HepG2 (cell line): ENCODE data around the gene PCNA. TPM values are rescaled to one million over a fixed set of nuclear protein-coding genes. Genes with fewer than 3 reads are reported as not detected.

Experiments used
- HNRNPL ChIP-seq: fragments of 200-400 bp; formaldehyde crosslinking; IDR thresholded peaks from 2 replicates; pipeline ENCODE4 v1.6.1; 2017; ENCODE audit warnings: mild to moderate bottlenecking, low read depth, low read length
- MEF2D ChIP-seq: sonication (generic); formaldehyde crosslinking; IDR thresholded peaks from 2 replicates; pipeline ENCODE4 v1.5.1; 2020; ENCODE audit warnings: mild to moderate bottlenecking, missing genetic modification reagents
- MZF1 ChIP-seq: sonication (generic); formaldehyde crosslinking; IDR thresholded peaks from 2 replicates; pipeline ENCODE4 v1.8.1; 2023; ENCODE audit warnings: mild to moderate bottlenecking, missing genetic modification reagents, borderline replicate concordance
- NFYB ChIP-seq: sonication (generic); formaldehyde crosslinking; IDR thresholded peaks from 2 replicates; pipeline ENCODE4 v1.4.0; 2020; ENCODE audit warnings: missing genetic modification reagents
- NPAS2 ChIP-seq: sonication (generic); formaldehyde crosslinking; IDR thresholded peaks from 2 replicates; pipeline ENCODE4 v1.8.0; 2022; ENCODE audit warnings: mild to moderate bottlenecking, missing genetic modification reagents, borderline replicate concordance
- NR2F2 ChIP-seq: IDR thresholded peaks from 2 replicates; pipeline ENCODE4 v1.6.1; 2012; ENCODE audit warnings: low read depth, inconsistent platforms, borderline replicate concordance
- RARG ChIP-seq: sonication (generic); formaldehyde crosslinking; IDR thresholded peaks from 2 replicates; pipeline ENCODE4 v1.4.0; 2020; ENCODE audit warnings: low read depth, mild to moderate bottlenecking, missing genetic modification reagents
- RBM22 ChIP-seq: fragments of 200-400 bp; formaldehyde crosslinking; optimal IDR thresholded peaks from 2 replicates; pipeline ENCODE3; 2017; ENCODE audit warnings: mild to moderate bottlenecking, low read length, moderate library complexity
- RERE ChIP-seq: IDR thresholded peaks from 2 replicates; pipeline ENCODE4 v1.6.1; 2016; ENCODE audit warnings: low read depth, missing genetic modification reagents, missing compliant biosample characterization
- TARDBP ChIP-seq: sonication (generic); formaldehyde crosslinking; IDR thresholded peaks from 2 replicates; pipeline ENCODE4 v1.8.0; 2022; ENCODE audit warnings: mild to moderate bottlenecking, missing genetic modification reagents
- TERF1 ChIP-seq: sonication (generic); formaldehyde crosslinking; IDR thresholded peaks from 2 replicates; pipeline ENCODE4 v1.8.0; 2022; ENCODE audit warnings: mild to moderate bottlenecking, missing genetic modification reagents, moderate library complexity
- ZBTB20 ChIP-seq: sonication (generic); formaldehyde crosslinking; IDR thresholded peaks from 2 replicates; pipeline ENCODE4 v1.8.1; 2023; ENCODE audit warnings: missing genetic modification reagents, low read depth, mild to moderate bottlenecking, borderline replicate concordance
- ZNF160 ChIP-seq: sonication (generic); formaldehyde crosslinking; IDR thresholded peaks from 2 replicates; pipeline ENCODE4 v1.8.0; 2022; ENCODE audit warnings: mild to moderate bottlenecking, inconsistent platforms, missing genetic modification reagents
- ZNF232 ChIP-seq: sonication (generic); formaldehyde crosslinking; IDR thresholded peaks from 2 replicates; pipeline ENCODE4 v1.4.0; 2020; ENCODE audit warnings: missing genetic modification reagents, borderline replicate concordance
- ZNF275 ChIP-seq: sonication (generic); formaldehyde crosslinking; IDR thresholded peaks from 2 replicates; pipeline ENCODE4 v1.8.0; 2022; ENCODE audit warnings: missing genetic modification reagents, mild to moderate bottlenecking, inconsistent platforms, borderline replicate concordance
- ZNF530 ChIP-seq: sonication (generic); formaldehyde crosslinking; IDR thresholded peaks from 2 replicates; pipeline ENCODE4 v1.5.0; 2020; ENCODE audit warnings: low read depth, mild to moderate bottlenecking, missing genetic modification reagents
- ZNF547 ChIP-seq: sonication (generic); formaldehyde crosslinking; IDR thresholded peaks from 2 replicates; pipeline ENCODE4 v1.5.1; 2020; ENCODE audit warnings: mild to moderate bottlenecking, missing genetic modification reagents
- ZNF615 ChIP-seq: sonication (generic); formaldehyde crosslinking; IDR thresholded peaks from 2 replicates; pipeline ENCODE4 v1.5.0; 2020; ENCODE audit warnings: mild to moderate bottlenecking, missing genetic modification reagents, borderline replicate concordance
- ZNF776 ChIP-seq: sonication (generic); formaldehyde crosslinking; IDR thresholded peaks from 2 replicates; pipeline ENCODE4 v1.4.0; 2020; ENCODE audit warnings: mild to moderate bottlenecking, missing genetic modification reagents
- ZNF781 ChIP-seq: sonication (generic); formaldehyde crosslinking; IDR thresholded peaks from 2 replicates; pipeline ENCODE4 v1.5.1; 2020; ENCODE audit warnings: borderline replicate concordance, mild to moderate bottlenecking, missing genetic modification reagents; ENCODE audit errors: not compliant biosample characterization
- ZNF782 ChIP-seq: sonication (generic); formaldehyde crosslinking; IDR thresholded peaks from 2 replicates; pipeline ENCODE4 v1.4.0; 2020; ENCODE audit warnings: missing genetic modification reagents, mild to moderate bottlenecking, borderline replicate concordance
- ZSCAN9 ChIP-seq: IDR thresholded peaks from 2 replicates; pipeline ENCODE4 v1.6.1; 2016; ENCODE audit warnings: borderline replicate concordance
- polyA plus RNA-seq, 8 experiments: library from polyadenylated mRNA; depleted of rRNA in 3 of 8; stranded (reverse) in 7 of 8; unstranded in 1 of 8; fragments of >200 nt; fragmentation: Illumina TruSeq in 4 of 8; extraction: Trizol in 4 of 8; gene quantifications; 2 replicates each; pipeline versions ENCODE4 v1.2.1 to v1.2.3, GENCODE V29; 2011 to 2016; ENCODE audit warnings: low read depth in 4 of 8, missing spikeins in 1 of 8, mixed read lengths in 1 of 8; ENCODE audit not compliant: insufficient read depth in 1 of 8
- total RNA-seq, 5 experiments: library from RNA; depleted of rRNA; stranded (reverse); fragments of >200 nt; fragmentation: Illumina TruSeq; extraction: Trizol; gene quantifications; 2 replicates each; pipeline ENCODE4 v1.2.3, GENCODE V29; 2016; ENCODE audit warnings: low read depth in 1 of 5

PCNA gene
- total and polyA plus RNA-seq, 2 of the 13 experiments (the other 11 are each of a cell fraction or from before 2014, with no cell fraction given): 229 to 655 TPM

DNA sequence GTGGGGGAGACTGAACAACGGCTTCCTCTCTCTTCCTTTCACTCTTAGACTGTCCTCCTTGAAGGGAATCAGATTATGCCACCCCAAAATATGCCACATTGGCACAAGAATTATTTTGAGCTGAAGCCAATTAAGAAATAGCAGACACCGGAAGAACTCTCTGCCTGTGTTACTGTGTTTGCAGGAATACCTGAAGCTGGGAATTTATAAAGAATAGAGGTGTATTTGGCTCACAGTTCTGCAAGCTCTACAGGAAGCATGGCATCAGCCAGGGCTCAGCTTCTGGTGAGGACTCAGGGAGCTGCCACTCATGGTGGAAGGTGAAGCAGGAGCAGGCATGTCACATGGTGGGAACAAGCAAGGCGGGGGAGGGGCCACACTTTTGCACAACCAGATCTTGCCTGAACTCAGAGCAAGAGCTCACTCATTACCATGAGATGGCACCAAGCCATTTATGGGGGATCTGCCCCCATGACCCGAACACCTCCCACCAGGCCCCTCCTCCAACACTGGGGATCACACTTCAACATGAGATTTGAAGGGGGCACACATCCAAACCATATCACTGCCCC, 46.0 kb downstream of the PCNA start (continued):
- TF ChIP-seq NPAS2 (CRISPR knock-in tag): no peak
- no peak for TF ChIP-seq MZF1 (CRISPR knock-in tag)
- no peak for TF ChIP-seq ZNF232
- no peak for TF ChIP-seq NFYB (CRISPR knock-in tag)
- TF ChIP-seq ZNF781: no peak
- TF ChIP-seq ZNF160: no peak
- TF ChIP-seq RERE (CRISPR knock-in tag): no peak
- TF ChIP-seq ZNF776 (CRISPR knock-in tag): 0 out of 2 replicates have a peak, but pooled peaks have one; percentile 40
- TF ChIP-seq ZNF275: no peak
- no peak for TF ChIP-seq TERF1 (CRISPR knock-in tag)
- 0 out of 2 replicates have a peak, but pooled peaks have one; percentile 8 for TF ChIP-seq TARDBP
- TF ChIP-seq ZNF530 (CRISPR knock-in tag): no peak
- no peak for TF ChIP-seq RBM22
- TF ChIP-seq ZSCAN9 (CRISPR knock-in tag): no peak
- no peak for TF ChIP-seq ZNF615 (CRISPR knock-in tag)
- no peak for TF ChIP-seq RARG (CRISPR knock-in tag)
- TF ChIP-seq NR2F2: no peak
- TF ChIP-seq ZNF547 (CRISPR knock-in tag): no peak
- no peak for TF ChIP-seq HNRNPL
- TF ChIP-seq ZNF782: no peak
- no peak for TF ChIP-seq ZBTB20 (CRISPR knock-in tag)
- no peak for TF ChIP-seq MEF2D (CRISPR knock-in tag)
